OCI-LY3 (cell line): ENCODE results near the gene RTN4IP1.

Experiments used
- CTCF ChIP-seq: fragments of 200-600, 300-600 bp; sonication (generic); IDR thresholded peaks from 2 replicates; pipeline ENCODE4 v1.5.1; 2014; ENCODE audit warnings: antibody characterized with exemption, low read length, low read depth
- EZH2phosphoT487 ChIP-seq: fragments of 200-600 bp; shearing (Covaris generic); IDR thresholded peaks from 2 replicates; pipeline ENCODE4 v1.6.1; 2018; ENCODE audit warnings: antibody characterized with exemption, mixed run types, low read depth

DNA sequence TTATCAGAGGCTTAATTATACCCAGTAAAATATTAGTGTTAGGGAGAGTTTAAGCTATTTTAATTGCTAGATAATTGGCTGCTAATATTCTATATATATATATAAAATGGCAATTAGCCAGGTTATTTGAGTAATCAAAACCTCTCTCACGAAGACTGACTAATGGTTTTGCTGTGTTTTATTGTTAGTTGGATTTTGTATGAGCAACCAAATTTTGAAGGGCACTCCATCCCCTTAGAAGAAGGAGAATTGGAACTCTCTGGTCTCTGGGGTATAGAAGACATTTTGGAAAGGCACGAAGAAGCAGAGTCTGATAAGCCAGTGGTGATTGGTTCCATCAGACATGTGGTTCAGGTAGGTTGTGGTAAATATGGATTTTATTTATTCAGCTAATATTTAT is 102.2 kb downstream of the RTN4IP1 start:
- TF ChIP-seq CTCF (no peak), EZH2phosphoT487 (no peak)
